K562 (cell line): ENCODE measurements around the gene C20orf96. TPM values are rescaled to one million over a fixed set of nuclear protein-coding genes. Genes with fewer than 3 reads are reported as not detected.

ENCODE experiments used
- ATAC-seq: fragments of 200-7000 bp; cut with Tn5 transposase; 3 replicates; pipeline ENCODE4 v1.9.1; 2020; ENCODE audit warnings: moderate library complexity
- BruUV-seq: library from RNA; stranded (reverse); fragments of 400-500 nt; replicated peaks from 2 replicates; lab custom pipeline; 2021; lab: Mats Ljungman, UMichigan
- CTCF ChIA-PET: fragments of 300-600 bp; formaldehyde crosslinking; extraction: SDS; loops from one replicate; lab custom pipeline; 2021; ENCODE audit warnings: low intra/inter-chr PET ratio; lab: Yijun Ruan, JAX
- POLR2A ChIA-PET: fragments of 300-600, 350-650 bp; sonication (Branson Sonifier 250); formaldehyde crosslinking; extraction: SDS; loops from one replicate; lab custom pipeline; 2021; ENCODE audit warnings: antibody characterized with exemption, inconsistent platforms; lab: Yijun Ruan, JAX
- DNase-seq, 4 experiments: peaks; one replicate each; pipeline versions ENCODE4 v3.0.0 to v3.0.0-alpha.2; 2011 to 2018; ENCODE audit warnings: low spot score in 3 of 4, mixed read lengths in 3 of 4; ENCODE audit errors: extremely low read depth in 1 of 4
- FAIRE-seq: peaks from 2 replicates; lab custom pipeline; 2011; peaks lifted over from hg19 to GRCh38; lab: Jason Lieb, UNC
- H2AFZ ChIP-seq: 2 replicates; pipeline ENCODE4 v1.6.0; 2011; ENCODE audit warnings: low read depth, low read length, control low read depth, inconsistent platforms
- H3K27ac ChIP-seq: fragments of 200-600 bp; 3 replicates; pipeline ENCODE4 v1.8.0; 2011; ENCODE audit warnings: low read depth, mild to moderate bottlenecking, control low read depth, inconsistent platforms, low read length, moderate library complexity, mixed read lengths; ENCODE audit errors: extremely low read depth
- H3K27me3 ChIP-seq, 2 experiments: fragments of 300-600 bp in 1 of 2; 2 replicates in 1 of 2; 3 replicates in 1 of 2; pipeline versions ENCODE4 v1.6.0 to v1.8.0; 2011; ENCODE audit warnings: inconsistent platforms in 2 of 2, low read length in 2 of 2, mild to moderate bottlenecking in 1 of 2, mixed read lengths in 1 of 2, moderate library complexity in 1 of 2; ENCODE audit not compliant: control insufficient read depth in 2 of 2, insufficient read depth in 2 of 2
- H3K36me3 ChIP-seq: fragments of 300-600 bp; 3 replicates; pipeline ENCODE4 v1.8.0; 2011; ENCODE audit warnings: mild to moderate bottlenecking, low read length, inconsistent platforms; ENCODE audit not compliant: control insufficient read depth, insufficient read depth
- H3K4me1 ChIP-seq, 2 experiments: fragments of 200-600 bp in 1 of 2; replicated peaks in 1 of 2; 2 replicates in 1 of 2; 3 replicates in 1 of 2; pipeline versions ENCODE4 v1.5.1 to v1.8.0; 2011; ENCODE audit warnings: inconsistent platforms in 2 of 2, low read length in 2 of 2, mild to moderate bottlenecking in 1 of 2, mixed read lengths in 1 of 2, moderate library complexity in 1 of 2; ENCODE audit not compliant: control insufficient read depth in 2 of 2, insufficient read depth in 2 of 2
- H3K4me2 ChIP-seq: 2 replicates; pipeline ENCODE4 v1.6.1; 2011; ENCODE audit warnings: low read length, control low read depth, inconsistent platforms, mixed read lengths; ENCODE audit not compliant: insufficient read depth
- H3K4me3 ChIP-seq: fragments of 200-600 bp; sonication (generic), shearing (Covaris generic); 2 replicates; pipeline ENCODE4 v1.5.1; 2016; ENCODE audit warnings: control low read depth, inconsistent platforms
- H3K79me2 ChIP-seq: fragments of 200-600 bp; 3 replicates; pipeline ENCODE4 v1.8.0; 2011; ENCODE audit warnings: low read length, inconsistent platforms; ENCODE audit not compliant: control insufficient read depth, insufficient read depth
- H3K9ac ChIP-seq, 2 experiments: 2 replicates each; pipeline versions ENCODE4 v1.6.0 to v1.6.1; 2011; ENCODE audit warnings: low read depth in 2 of 2, low read length in 2 of 2, control low read depth in 1 of 2, inconsistent platforms in 1 of 2, mild to moderate bottlenecking in 1 of 2, mixed read lengths in 1 of 2; ENCODE audit not compliant: insufficient read depth in 1 of 2
- H3K9me1 ChIP-seq: one replicate; pipeline ENCODE4 v1.6.0; 2011; ENCODE audit warnings: inconsistent platforms, mild to moderate bottlenecking, low read length, moderate library complexity; ENCODE audit not compliant: control insufficient read depth, insufficient read depth
- H3K9me3 ChIP-seq: replicated peaks from 2 replicates; pipeline ENCODE4 v1.5.1; 2011; ENCODE audit warnings: low read depth, low read length, inconsistent platforms; ENCODE audit not compliant: control insufficient read depth, insufficient read depth
- H4K20me1 ChIP-seq: replicated peaks from 2 replicates; pipeline ENCODE4 v1.6.1; 2011; ENCODE audit warnings: low read length, inconsistent platforms, mixed read lengths; ENCODE audit not compliant: control insufficient read depth, insufficient read depth
- CBFA2T2 ChIP-seq: fragments of 450-650 bp; conservative IDR thresholded peaks from 2 replicates; pipeline ENCODE4 v1.6.1; 2017; ENCODE audit warnings: mild to moderate bottlenecking
- CBX3 ChIP-seq, 2 experiments: IDR thresholded peaks; 1 replicate in 1 of 2; 2 replicates in 1 of 2; pipeline ENCODE4 v1.6.1; 2012; ENCODE audit warnings: inconsistent platforms in 2 of 2, low read length in 2 of 2, borderline replicate concordance in 1 of 2, control low read depth in 1 of 2
- KAT8 ChIP-seq: fragments of 450-650 bp; IDR thresholded peaks from 2 replicates; pipeline ENCODE4 v1.6.1; 2016; ENCODE audit warnings: low read depth, mild to moderate bottlenecking
- NCOR1 ChIP-seq: fragments of 450-650 bp; IDR thresholded peaks from 2 replicates; pipeline ENCODE4 v1.6.1; 2016; ENCODE audit warnings: mild to moderate bottlenecking, moderate library complexity
- NRF1 ChIP-seq, 2 experiments: fragments of 450-650 bp; IDR thresholded peaks in 1 of 2; conservative IDR thresholded peaks in 1 of 2; 2 replicates each; pipeline ENCODE4 v1.6.1; 2014; ENCODE audit warnings: mild to moderate bottlenecking in 2 of 2
- PML ChIP-seq: IDR thresholded peaks from 2 replicates; pipeline ENCODE4 v1.6.1; 2012; ENCODE audit warnings: low read length, inconsistent platforms
- SAFB2 ChIP-seq: fragments of 200-400 bp; formaldehyde crosslinking; IDR thresholded peaks from 2 replicates; pipeline ENCODE4 v1.6.1; 2018; ENCODE audit warnings: borderline replicate concordance, low read length, low read depth, moderate library complexity; ENCODE audit not compliant: severe bottlenecking
- SNIP1 ChIP-seq: fragments of 450-650 bp; IDR thresholded peaks from 2 replicates; pipeline ENCODE4 v1.7.1; 2017; ENCODE audit warnings: low read depth, mild to moderate bottlenecking
- SREBF1 ChIP-seq: fragments of 150-350 bp; IDR thresholded peaks from 2 replicates; pipeline ENCODE4 v1.6.1; 2014; ENCODE audit warnings: antibody characterized with exemption, low read depth, low read length, borderline replicate concordance
- ZBED1 ChIP-seq: IDR thresholded peaks from 2 replicates; pipeline ENCODE4 v1.6.1; 2014
- ZFP36 ChIP-seq: fragments of 150-350 bp; IDR thresholded peaks from 2 replicates; pipeline ENCODE4 v1.6.1; 2018; ENCODE audit warnings: low read length, low read depth; ENCODE audit not compliant: partially characterized antibody
- WGBS: fragments of 100-300 bp; shearing (Covaris generic); methylation state at CpG from one replicate; pipeline ENCODE4 v1.1.6; 2016; ENCODE audit warnings: low coverage, mixed read lengths; ENCODE audit not compliant: insufficient coverage; ENCODE audit errors: missing lambda C conversion rate; 5-methylcytosine and 5-hydroxymethylcytosine counted together
- in situ Hi-C: fragments of 300-500 bp; cut with MboI; formaldehyde crosslinking; loops from 4 replicates; pipeline ENCODE4 v1.15.0; 2018; ENCODE audit warnings: inconsistent platforms, mixed read lengths
- intact Hi-C: fragments of 100-400 bp; cut with micrococcal nuclease; formaldehyde crosslinking; loops from 2 replicates; pipeline ENCODE4 v1.14.2; 2022
- polyA plus RNA-seq, 8 experiments: library from polyadenylated mRNA; depleted of rRNA in 4 of 8; stranded (reverse) in 5 of 8; unstranded in 3 of 8; fragments of >200 nt; fragmentation: Nextera tagmentation in 2 of 8; fragmentation: Illumina TruSeq in 1 of 8; extraction: Ambion mirVana in 2 of 8; extraction: Trizol in 1 of 8; gene quantifications; 2 replicates each; pipeline versions ENCODE4 v1.2.1 to v1.2.3, GENCODE V29; 2011 to 2014; ENCODE audit warnings: inconsistent platforms in 1 of 8, missing spikeins in 1 of 8
- total RNA-seq, 7 experiments: library from RNA; depleted of rRNA in 6 of 7; stranded (reverse); fragments of >200 nt in 6 of 7; fragmentation: Illumina TruSeq in 2 of 7; extraction: Trizol in 2 of 7; gene quantifications; 2 replicates each; pipeline versions ENCODE4 v1.2.1 to v1.2.3, GENCODE V29; 2011 to 2021; ENCODE audit warnings: low replicate concordance in 1 of 7
- TF ChIP-seq, protein P1 (sequence below), 3 experiments: IDR thresholded peaks in 2 of 3; conservative IDR thresholded peaks in 1 of 3; 2 replicates each; pipeline ENCODE4 v1.5.1; 2011 to 2012; ENCODE audit warnings: low read length in 3 of 3, mild to moderate bottlenecking in 3 of 3, control low read depth in 2 of 3, improper control_type of control experiment in 1 of 3, inconsistent platforms in 1 of 3, low read depth in 1 of 3, mixed read lengths in 1 of 3, moderate library complexity in 1 of 3; ENCODE audit not compliant: insufficient read depth in 2 of 3
- TF ChIP-seq, protein P2 (sequence below): sonication (generic); formaldehyde crosslinking; IDR thresholded peaks from 2 replicates; pipeline ENCODE4 v1.8.1; 2023; ENCODE audit warnings: mild to moderate bottlenecking, missing genetic modification reagents, moderate library complexity
- TF ChIP-seq, protein P3 (sequence below): fragments of 250-450 bp; sonication (Bioruptor Pico); IDR thresholded peaks from 2 replicates; pipeline ENCODE4 v1.8.0; 2021; ENCODE audit warnings: borderline replicate concordance, mild to moderate bottlenecking, moderate library complexity; ENCODE audit not compliant: poor library complexity, severe bottlenecking
- TF ChIP-seq, protein P4 (sequence below): sonication (generic); formaldehyde crosslinking; IDR thresholded peaks from 2 replicates; pipeline ENCODE4 v1.8.0; 2022; ENCODE audit warnings: mild to moderate bottlenecking, low read depth, missing genetic modification reagents
- TF ChIP-seq, protein P5 (sequence below): sonication (generic); formaldehyde crosslinking; IDR thresholded peaks from 2 replicates; pipeline ENCODE4 v1.8.1; 2022; ENCODE audit warnings: missing genetic modification reagents

C20orf96 gene
- total and polyA plus RNA-seq, 9 of the 15 experiments (the other 6 are each of a cell fraction or from before 2014, with no cell fraction given): 1.7 to 11.7 (median 4.2) TPM

DNA sequence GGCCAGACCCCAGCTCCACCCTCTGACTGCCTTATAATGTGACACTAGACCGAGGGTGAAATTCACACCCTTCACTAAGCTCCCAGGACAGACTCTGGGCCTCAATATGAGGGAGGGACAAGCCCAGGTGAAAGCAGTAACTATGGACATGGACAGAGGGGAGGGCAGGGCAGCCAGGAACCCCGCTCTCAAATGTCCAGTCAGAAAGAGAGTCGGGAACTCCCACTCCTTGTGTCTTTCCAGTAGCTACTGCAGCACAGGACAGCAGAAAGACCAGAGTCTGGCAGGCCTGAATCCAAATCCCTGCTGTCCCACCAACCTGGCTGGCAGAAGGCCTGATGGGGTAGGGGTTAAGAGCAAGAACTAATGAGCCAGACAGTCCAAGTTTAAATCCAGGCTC is 6.4 kb downstream of the C20orf96 start:
- Histone ChIP-seq H4K20me1 (no peaks in the 10 kb centered on the region), H3K4me3 (no peak overlapping the region), H3K79me2 (peaks cover 8% of the 10 kb centered on the region; the same call in 2 of the 3 replicates), H3K9me3 (0 out of 2 replicates have a peak, but pooled peaks cover 2% of the 10 kb centered on the region), H3K27ac (no peak overlapping the region), H3K9ac (no peak overlapping the region; a peak in 1 of 4 replicates), H3K9me1 (no peaks in the 10 kb centered on the region), H3K27me3 (no peaks in the 10 kb centered on the region), H3K36me3 (peaks cover 28% of the 10 kb centered on the region; the same call in 2 of the 3 replicates), H3K4me1 (no peaks in the 10 kb centered on the region; a peak in 1 of 5 replicates), H3K4me2 (no peak overlapping the region), H2AFZ (no peak overlapping the region)
- CTCF ChIA-PET: no interaction called here
- 25% methylated on average over 2 of the region's 3 CpGs for WGBS
- TF ChIP-seq CBX3 (IDR thresholded peaks at IDR 0.05; ENCODE audit: borderline replicate concordance in 1 of 2, low read length in 2 of 2) (no peak), NCOR1 (no peak), KAT8 (no peak), SNIP1 (no peak), PML (no peak), ZFP36 (no peak), ZBED1 (no peak), SREBF1 (no peak), SAFB2 (no peak), CBFA2T2 (no peak), NRF1 (conservative IDR thresholded peaks at IDR 0.05 in 1 of 2, IDR thresholded peaks at IDR 0.05 in 1 of 2) (no peak)
- TF ChIP-seq, protein P1, sequence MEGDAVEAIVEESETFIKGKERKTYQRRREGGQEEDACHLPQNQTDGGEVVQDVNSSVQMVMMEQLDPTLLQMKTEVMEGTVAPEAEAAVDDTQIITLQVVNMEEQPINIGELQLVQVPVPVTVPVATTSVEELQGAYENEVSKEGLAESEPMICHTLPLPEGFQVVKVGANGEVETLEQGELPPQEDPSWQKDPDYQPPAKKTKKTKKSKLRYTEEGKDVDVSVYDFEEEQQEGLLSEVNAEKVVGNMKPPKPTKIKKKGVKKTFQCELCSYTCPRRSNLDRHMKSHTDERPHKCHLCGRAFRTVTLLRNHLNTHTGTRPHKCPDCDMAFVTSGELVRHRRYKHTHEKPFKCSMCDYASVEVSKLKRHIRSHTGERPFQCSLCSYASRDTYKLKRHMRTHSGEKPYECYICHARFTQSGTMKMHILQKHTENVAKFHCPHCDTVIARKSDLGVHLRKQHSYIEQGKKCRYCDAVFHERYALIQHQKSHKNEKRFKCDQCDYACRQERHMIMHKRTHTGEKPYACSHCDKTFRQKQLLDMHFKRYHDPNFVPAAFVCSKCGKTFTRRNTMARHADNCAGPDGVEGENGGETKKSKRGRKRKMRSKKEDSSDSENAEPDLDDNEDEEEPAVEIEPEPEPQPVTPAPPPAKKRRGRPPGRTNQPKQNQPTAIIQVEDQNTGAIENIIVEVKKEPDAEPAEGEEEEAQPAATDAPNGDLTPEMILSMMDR (IDR thresholded peaks at IDR 0.05 in 2 of 3, conservative IDR thresholded peaks at IDR 0.05 in 1 of 3; ENCODE audit: insufficient read depth in 2 of 3, low read depth in 1 of 3, low read length in 3 of 3): no peak
- TF ChIP-seq, protein P2, sequence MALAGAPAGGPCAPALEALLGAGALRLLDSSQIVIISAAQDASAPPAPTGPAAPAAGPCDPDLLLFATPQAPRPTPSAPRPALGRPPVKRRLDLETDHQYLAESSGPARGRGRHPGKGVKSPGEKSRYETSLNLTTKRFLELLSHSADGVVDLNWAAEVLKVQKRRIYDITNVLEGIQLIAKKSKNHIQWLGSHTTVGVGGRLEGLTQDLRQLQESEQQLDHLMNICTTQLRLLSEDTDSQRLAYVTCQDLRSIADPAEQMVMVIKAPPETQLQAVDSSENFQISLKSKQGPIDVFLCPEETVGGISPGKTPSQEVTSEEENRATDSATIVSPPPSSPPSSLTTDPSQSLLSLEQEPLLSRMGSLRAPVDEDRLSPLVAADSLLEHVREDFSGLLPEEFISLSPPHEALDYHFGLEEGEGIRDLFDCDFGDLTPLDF (CRISPR knock-in tag): no peak
- TF ChIP-seq, protein P3, sequence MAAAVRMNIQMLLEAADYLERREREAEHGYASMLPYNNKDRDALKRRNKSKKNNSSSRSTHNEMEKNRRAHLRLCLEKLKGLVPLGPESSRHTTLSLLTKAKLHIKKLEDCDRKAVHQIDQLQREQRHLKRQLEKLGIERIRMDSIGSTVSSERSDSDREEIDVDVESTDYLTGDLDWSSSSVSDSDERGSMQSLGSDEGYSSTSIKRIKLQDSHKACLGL (CRISPR knock-in tag): no peak
- TF ChIP-seq, protein P4, sequence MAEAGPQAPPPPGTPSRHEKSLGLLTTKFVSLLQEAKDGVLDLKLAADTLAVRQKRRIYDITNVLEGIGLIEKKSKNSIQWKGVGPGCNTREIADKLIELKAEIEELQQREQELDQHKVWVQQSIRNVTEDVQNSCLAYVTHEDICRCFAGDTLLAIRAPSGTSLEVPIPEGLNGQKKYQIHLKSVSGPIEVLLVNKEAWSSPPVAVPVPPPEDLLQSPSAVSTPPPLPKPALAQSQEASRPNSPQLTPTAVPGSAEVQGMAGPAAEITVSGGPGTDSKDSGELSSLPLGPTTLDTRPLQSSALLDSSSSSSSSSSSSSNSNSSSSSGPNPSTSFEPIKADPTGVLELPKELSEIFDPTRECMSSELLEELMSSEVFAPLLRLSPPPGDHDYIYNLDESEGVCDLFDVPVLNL: no peak
- TF ChIP-seq, protein P5, sequence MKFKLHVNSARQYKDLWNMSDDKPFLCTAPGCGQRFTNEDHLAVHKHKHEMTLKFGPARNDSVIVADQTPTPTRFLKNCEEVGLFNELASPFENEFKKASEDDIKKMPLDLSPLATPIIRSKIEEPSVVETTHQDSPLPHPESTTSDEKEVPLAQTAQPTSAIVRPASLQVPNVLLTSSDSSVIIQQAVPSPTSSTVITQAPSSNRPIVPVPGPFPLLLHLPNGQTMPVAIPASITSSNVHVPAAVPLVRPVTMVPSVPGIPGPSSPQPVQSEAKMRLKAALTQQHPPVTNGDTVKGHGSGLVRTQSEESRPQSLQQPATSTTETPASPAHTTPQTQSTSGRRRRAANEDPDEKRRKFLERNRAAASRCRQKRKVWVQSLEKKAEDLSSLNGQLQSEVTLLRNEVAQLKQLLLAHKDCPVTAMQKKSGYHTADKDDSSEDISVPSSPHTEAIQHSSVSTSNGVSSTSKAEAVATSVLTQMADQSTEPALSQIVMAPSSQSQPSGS (CRISPR knock-in tag): no peak
- intact Hi-C loops: no loop called here
- FAIRE-seq (no peak), ATAC-seq (no peak), DNase-seq (no peak)
- in situ Hi-C loops: no loop called here
- POLR2A ChIA-PET: no interaction called here
- no TSS peak for BruUV-seq
